H1 (cell line): Measurements from ENCODE around the gene LRRC56. TPM values are rescaled to one million over a fixed set of nuclear protein-coding genes. Genes with fewer than 3 reads are reported as not detected.

ENCODE experiments used
- CTCF ChIA-PET: fragments of 300-600 bp; sonication (Branson Sonifier 250); formaldehyde crosslinking; loops from one replicate; lab custom pipeline; 2021; ENCODE audit not compliant: partially characterized antibody; lab: Charles Lee
- POLR2A ChIA-PET: fragments of 300-600 bp; sonication (Branson Sonifier 250); formaldehyde crosslinking; loops from one replicate; lab custom pipeline; 2021; ENCODE audit warnings: inconsistent platforms; ENCODE audit not compliant: partially characterized antibody; lab: Charles Lee
- DNase-seq, 2 experiments: peaks; one replicate each; pipeline versions ENCODE4 v3.0.0 to v3.0.0-alpha.2; 2010 to 2022; ENCODE audit warnings: low spot score in 2 of 2, low read depth in 1 of 2, mixed read lengths in 1 of 2
- FAIRE-seq: peaks from 2 replicates; lab custom pipeline; 2011; peaks lifted over from hg19 to GRCh38; lab: Jason Lieb, UNC
- H2AFZ ChIP-seq: 2 replicates; pipeline ENCODE4 v1.8.1; 2012; ENCODE audit warnings: low read length, inconsistent platforms
- H2AK5ac ChIP-seq: 2 replicates; pipeline ENCODE4 v1.6.1; 2013; ENCODE audit warnings: low read depth, low read length
- H2BK120ac ChIP-seq: replicated peaks from 2 replicates; pipeline ENCODE3; 2013; ENCODE audit warnings: low read depth, low read length, inconsistent platforms
- H2BK12ac ChIP-seq: 2 replicates; pipeline ENCODE4 v1.6.1; 2013; ENCODE audit warnings: low read depth, low read length
- H2BK15ac ChIP-seq: 2 replicates; pipeline ENCODE4 v1.6.1; 2013; ENCODE audit warnings: low read length
- H2BK20ac ChIP-seq: 2 replicates; pipeline ENCODE4 v1.6.1; 2013; ENCODE audit warnings: low read length
- H2BK5ac ChIP-seq: 2 replicates; pipeline ENCODE4 v1.6.1; 2013; ENCODE audit warnings: low read depth, low read length
- H3K14ac ChIP-seq: 2 replicates; pipeline ENCODE4 v1.6.1; 2013; ENCODE audit warnings: inconsistent platforms; ENCODE audit not compliant: insufficient read length
- H3K18ac ChIP-seq: 2 replicates; pipeline ENCODE4 v1.6.1; 2013; ENCODE audit warnings: low read length; ENCODE audit errors: extremely low read depth
- H3K23ac ChIP-seq: 2 replicates; pipeline ENCODE4 v1.6.1; 2013; ENCODE audit warnings: inconsistent platforms; ENCODE audit not compliant: insufficient read length
- H3K23me2 ChIP-seq: 2 replicates; pipeline ENCODE4 v1.6.1; 2013; ENCODE audit warnings: low read depth, low read length
- H3K27ac ChIP-seq: 2 replicates; pipeline ENCODE4 v1.6.1; 2011; ENCODE audit warnings: low read depth, low read length, inconsistent platforms
- H3K27me3 ChIP-seq, 4 experiments: replicated peaks in 1 of 4; 1 replicate in 1 of 4; 2 replicates in 3 of 4; pipeline versions ENCODE4 v1.6.1 to v1.8.1; 2011 to 2013; ENCODE audit warnings: low read length in 3 of 4, mild to moderate bottlenecking in 3 of 4, inconsistent platforms in 2 of 4, mixed read lengths in 2 of 4, moderate library complexity in 1 of 4; ENCODE audit not compliant: control insufficient read depth in 3 of 4, insufficient read depth in 3 of 4; ENCODE audit errors: extremely low read depth in 1 of 4
- H3K36me3 ChIP-seq, 4 experiments: 2 replicates each; pipeline versions ENCODE4 v1.6.1 to v1.8.1; 2011 to 2013; ENCODE audit warnings: mild to moderate bottlenecking in 4 of 4, low read length in 3 of 4, moderate library complexity in 2 of 4, control low read depth in 1 of 4, inconsistent platforms in 1 of 4; ENCODE audit not compliant: insufficient read depth in 4 of 4, control insufficient read depth in 2 of 4
- H3K4ac ChIP-seq: replicated peaks from 2 replicates; pipeline ENCODE3; 2013; ENCODE audit warnings: low read length, low read depth, mixed read lengths, inconsistent platforms; ENCODE audit not compliant: insufficient read length
- H3K4me1 ChIP-seq, 4 experiments: replicated peaks in 1 of 4; 1 replicate in 1 of 4; 2 replicates in 3 of 4; pipeline versions ENCODE4 v1.6.1 to v1.8.1; 2011 to 2013; ENCODE audit warnings: low read length in 3 of 4, inconsistent platforms in 2 of 4, mixed read lengths in 1 of 4; ENCODE audit not compliant: insufficient read depth in 4 of 4, control insufficient read depth in 3 of 4
- H3K4me2 ChIP-seq, 2 experiments: 2 replicates each; pipeline versions ENCODE4 v1.6.1 to v1.8.1; 2011 to 2013; ENCODE audit warnings: low read depth in 2 of 2, low read length in 2 of 2, control low read depth in 1 of 2, inconsistent platforms in 1 of 2, mild to moderate bottlenecking in 1 of 2; ENCODE audit not compliant: insufficient read depth in 1 of 2
- H3K4me3 ChIP-seq, 4 experiments: fragments of 200-600, 300-600 bp in 1 of 4; sonication (generic), shearing (Covaris generic), sonication (Bioruptor Twin) in 1 of 4; 2 replicates each; pipeline versions ENCODE4 v1.5.1 to v1.8.1; 2011 to 2016; ENCODE audit warnings: low read length in 4 of 4, low read depth in 3 of 4, control low read depth in 2 of 4, inconsistent platforms in 2 of 4, mild to moderate bottlenecking in 2 of 4, mixed read lengths in 1 of 4, moderate library complexity in 1 of 4; ENCODE audit not compliant: insufficient read depth in 2 of 4; ENCODE audit errors: extremely low read depth in 1 of 4
- H3K56ac ChIP-seq: replicated peaks from 2 replicates; pipeline ENCODE3; 2013; ENCODE audit warnings: low read depth, mild to moderate bottlenecking, mixed read lengths, low read length, inconsistent platforms; ENCODE audit not compliant: insufficient read length
- H3K79me1 ChIP-seq: 2 replicates; pipeline ENCODE4 v1.6.1; 2013; ENCODE audit warnings: low read depth, low read length, control low read depth
- H3K79me2 ChIP-seq, 2 experiments: 2 replicates each; pipeline versions ENCODE4 v1.6.1 to v1.8.1; 2012 to 2013; ENCODE audit warnings: low read length in 2 of 2, mild to moderate bottlenecking in 2 of 2, inconsistent platforms in 1 of 2; ENCODE audit not compliant: insufficient read depth in 2 of 2, control insufficient read depth in 1 of 2
- H3K9ac ChIP-seq, 4 experiments: replicated peaks in 1 of 4; 1 replicate in 1 of 4; 2 replicates in 3 of 4; pipeline versions ENCODE4 v1.6.1 to v1.8.1; 2011 to 2013; ENCODE audit warnings: low read depth in 3 of 4, low read length in 3 of 4, control low read depth in 2 of 4, mild to moderate bottlenecking in 2 of 4, moderate library complexity in 2 of 4, inconsistent platforms in 1 of 4; ENCODE audit errors: extremely low read depth in 1 of 4
- H3K9me3 ChIP-seq, 2 experiments: 2 replicates each; pipeline versions ENCODE4 v1.6.1 to v1.8.1; 2012 to 2013; ENCODE audit warnings: mild to moderate bottlenecking in 2 of 2, moderate library complexity in 2 of 2, control low read depth in 1 of 2, inconsistent platforms in 1 of 2, low read depth in 1 of 2, low read length in 1 of 2, mixed read lengths in 1 of 2; ENCODE audit not compliant: insufficient read depth in 2 of 2
- H4K20me1 ChIP-seq, 2 experiments: replicated peaks in 1 of 2; 2 replicates each; pipeline versions ENCODE3 to v1.8.1; 2011 to 2013; ENCODE audit warnings: inconsistent platforms in 2 of 2, low read length in 2 of 2, mild to moderate bottlenecking in 1 of 2; ENCODE audit not compliant: insufficient read depth in 2 of 2, control insufficient read depth in 1 of 2
- H4K5ac ChIP-seq: 2 replicates; pipeline ENCODE4 v1.6.1; 2013; ENCODE audit warnings: low read length, low read depth, mixed read lengths, inconsistent platforms; ENCODE audit not compliant: insufficient read length
- H4K8ac ChIP-seq: 2 replicates; pipeline ENCODE4 v1.8.0; 2013; ENCODE audit warnings: mild to moderate bottlenecking, moderate library complexity, low read length, inconsistent platforms; ENCODE audit not compliant: insufficient read depth; ENCODE audit errors: extremely low read depth
- H4K91ac ChIP-seq: replicated peaks from 2 replicates; pipeline ENCODE3; 2013; ENCODE audit warnings: low read length, mixed read lengths, inconsistent platforms; ENCODE audit not compliant: insufficient read length
- ASH2L ChIP-seq: fragments of 200-600, 300-600 bp; sonication (generic); IDR thresholded peaks from one replicate; pipeline ENCODE4 v1.7.1; 2017; ENCODE audit warnings: low read length
- BACH1 ChIP-seq: IDR thresholded peaks from 2 replicates; pipeline ENCODE4 v1.6.1; 2012; ENCODE audit warnings: low read length, improper control_type of control experiment
- CBX8 ChIP-seq: fragments of 300-800, 300-1000 bp; sonication (generic); IDR thresholded peaks from 2 replicates; pipeline ENCODE4 v1.7.1; 2016; ENCODE audit warnings: low read depth, low read length, borderline replicate concordance
- CHD1 ChIP-seq: IDR thresholded peaks from 2 replicates; pipeline ENCODE4 v1.6.1; 2012; ENCODE audit warnings: low read depth, low read length, improper control_type of control experiment
- FOSL1 ChIP-seq: IDR thresholded peaks from 2 replicates; pipeline ENCODE4 v1.6.1; 2011; ENCODE audit warnings: mild to moderate bottlenecking, low read depth, low read length, moderate library complexity; ENCODE audit not compliant: insufficient read depth
- KDM1A ChIP-seq: fragments of 200-600, 300-600 bp; sonication (generic); IDR thresholded peaks from 2 replicates; pipeline ENCODE4 v1.7.1; 2016; ENCODE audit warnings: mild to moderate bottlenecking, low read length, borderline replicate concordance
- KDM5A ChIP-seq: fragments of 200-600 bp; IDR thresholded peaks from 2 replicates; pipeline ENCODE4 v1.7.1; 2012; ENCODE audit warnings: mild to moderate bottlenecking, low read length, inconsistent platforms, mixed read lengths
- MAFK ChIP-seq: IDR thresholded peaks from 2 replicates; pipeline ENCODE4 v1.6.1; 2012; ENCODE audit warnings: low read depth, mild to moderate bottlenecking, improper control_type of control experiment, low read length
- POLR2AphosphoS5 ChIP-seq: IDR thresholded peaks from 2 replicates; pipeline ENCODE4 v1.6.1; 2011; ENCODE audit warnings: low read depth, low read length
- RFX5 ChIP-seq: IDR thresholded peaks from 2 replicates; pipeline ENCODE4 v1.6.1; 2011; ENCODE audit warnings: low read depth, low read length, improper control_type of control experiment, borderline replicate concordance
- RNF2 ChIP-seq: fragments of 200-900, 300-1000 bp; sonication (generic); IDR thresholded peaks from 2 replicates; pipeline ENCODE4 v1.7.1; 2016; ENCODE audit warnings: borderline replicate concordance, low read depth, mild to moderate bottlenecking, antibody characterized with exemption, low read length; ENCODE audit not compliant: poor library complexity, severe bottlenecking; ENCODE audit errors: missing control alignments
- TAF1 ChIP-seq: IDR thresholded peaks from 2 replicates; pipeline ENCODE4 v1.6.1; 2011; ENCODE audit warnings: mild to moderate bottlenecking, low read depth, low read length
- TEAD4 ChIP-seq: IDR thresholded peaks from 2 replicates; pipeline ENCODE4 v1.6.1; 2012; ENCODE audit warnings: low read depth, low read length, inconsistent platforms, mixed read lengths
- WGBS, 2 experiments: shearing (Covaris generic) in 1 of 2; methylation state at CpG; one replicate each; pipeline versions ENCODE4 v1.1.6 to v1.1.7; 2013 to 2015; ENCODE audit warnings: low lambda C conversion rate in 2 of 2, mixed read lengths in 2 of 2, inconsistent platforms in 1 of 2, low coverage in 1 of 2, missing lambda C conversion rate in 1 of 2; ENCODE audit not compliant: insufficient replicate concordance in 2 of 2, insufficient coverage in 1 of 2, insufficient read length in 1 of 2; ENCODE audit errors: extremely low coverage in 1 of 2, missing lambda C conversion rate in 1 of 2; 5-methylcytosine and 5-hydroxymethylcytosine counted together
- polyA plus RNA-seq, 7 experiments: library from polyadenylated mRNA; depleted of rRNA in 3 of 7; stranded (reverse) in 5 of 7; unstranded in 2 of 7; fragments of >200 nt in 5 of 7; fragments of 200-250 nt in 2 of 7; gene quantifications; 1 replicate in 5 of 7; 2 replicates in 1 of 7; 4 replicates in 1 of 7; pipeline versions ENCODE4 v1.2.1 to v1.2.3, GENCODE V29; 2011 to 2013; ENCODE audit warnings: missing spikeins in 2 of 7, mixed read lengths in 2 of 7
- total RNA-seq: library from RNA; stranded (reverse); fragmentation: NEBNext Ultra II Directional; extraction: Animal tissue kit (Norgen Biotek cat#: 25700); gene quantifications from 2 replicates; pipeline ENCODE4 v1.2.1, GENCODE V29; 2021

Gene LRRC56
- total and polyA plus RNA-seq, 2 of the 8 experiments (the other 6 are each of a cell fraction or from before 2014, with no cell fraction given), result 0.94 to 1.9 TPM

DNA sequence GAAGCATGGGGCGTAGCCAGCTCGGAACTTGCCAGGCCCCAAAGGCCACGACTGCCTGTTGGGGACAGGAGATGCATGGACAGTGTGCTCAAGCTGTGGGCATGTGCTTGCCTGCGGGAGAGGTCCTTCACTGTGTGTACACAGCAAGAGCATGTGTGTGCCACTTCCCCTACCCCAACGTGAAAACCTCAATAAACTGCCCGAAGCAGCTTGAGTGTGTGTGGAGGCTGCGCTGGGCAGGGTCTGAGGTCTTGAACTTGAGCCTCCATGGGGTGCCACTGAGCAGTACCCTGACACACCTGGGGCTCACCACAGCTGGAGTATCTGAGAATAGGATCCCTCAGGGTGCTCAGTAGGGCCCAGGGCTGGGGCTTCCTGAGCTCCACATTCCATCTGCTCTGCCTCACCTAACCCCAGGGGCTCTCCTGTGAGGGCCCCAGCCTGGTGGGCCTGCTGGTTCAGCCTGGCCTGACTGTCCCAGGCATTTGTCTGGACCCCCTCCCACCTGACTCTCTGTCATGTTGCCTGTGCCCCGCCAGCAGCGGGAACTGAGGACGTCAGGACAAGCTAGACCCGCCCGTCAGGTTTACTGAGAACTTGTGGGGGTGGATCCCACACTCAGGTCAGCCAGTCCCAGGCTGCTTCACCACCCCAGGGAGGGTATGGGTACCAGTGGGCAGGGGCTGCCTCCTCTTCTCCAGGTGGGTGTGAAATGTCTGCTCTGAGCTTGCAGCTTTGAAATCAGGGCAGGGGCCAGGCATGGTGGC is 26.7 kb downstream of the LRRC56 start:
- peaks cover 14% of the 10 kb centered on the region; the same call in 1 of the 2 replicates for H3K23me2 ChIP-seq
- no peak overlapping the region for H3K9ac ChIP-seq
- H2BK12ac ChIP-seq, result no peak overlapping the region
- no peak overlapping the region for H4K91ac ChIP-seq
- H3K9me3 ChIP-seq, result no peaks in the 10 kb centered on the region
- no peak overlapping the region for H2BK120ac ChIP-seq
- no peak overlapping the region for H2AFZ ChIP-seq
- H2BK15ac ChIP-seq, result no peak overlapping the region
- H3K4me2 ChIP-seq, result no peak overlapping the region
- peaks cover 0 to 26% (median 15%) of the 10 kb centered on the region in 4 experiments; a peak in 6 of 7 replicates for H3K4me1 ChIP-seq
- no peak overlapping the region for H3K4me3 ChIP-seq
- peaks cover 10 to 32% of the 10 kb centered on the region in 2 experiments for H4K20me1 ChIP-seq
- peaks cover 13% of the 10 kb centered on the region for H3K79me1 ChIP-seq
- no peak for FAIRE-seq
- no peak overlapping the region for H2BK5ac ChIP-seq
- no peak overlapping the region for H4K8ac ChIP-seq
- WGBS, 2 experiments, result 91% methylated on average over 12 of the region's 12 CpGs; no CpG with 5 or more reads in 1 of the 2 experiments
- ChIA-PET POLR2A (interaction anchor here (0.6 to 3.4 kb wide), 5 partner anchors 12 to 184 kb away, joined by 3 to 15 read pairs (median 8); partner anchors contain the start of gene PHRF1), CTCF (interaction anchor here (0.8 to 2.0 kb wide), 7 partner anchors 9 to 200 kb away, joined by 3 to 6 read pairs (median 4); no protein-coding TSS in a partner anchor)
- peaks cover 0 to 8% (median 4%) of the 10 kb centered on the region in 4 experiments; a peak in 5 of 8 replicates for H3K36me3 ChIP-seq
- H3K14ac ChIP-seq, result no peak overlapping the region
- H3K27ac ChIP-seq, result no peak overlapping the region
- no peak overlapping the region for H3K23ac ChIP-seq
- H2AK5ac ChIP-seq, result no peak overlapping the region
- no peak overlapping the region for H3K4ac ChIP-seq
- no peak overlapping the region for H3K18ac ChIP-seq
- no peak overlapping the region for H3K56ac ChIP-seq
- peaks cover 0 to 4% of the 10 kb centered on the region in 2 experiments; a peak in 1 of 4 replicates for H3K79me2 ChIP-seq
- no peak overlapping the region for H2BK20ac ChIP-seq
- no peak for DNase-seq
- no peaks in the 10 kb centered on the region; a peak in 3 of 7 replicates for H3K27me3 ChIP-seq
- H4K5ac ChIP-seq, result no peak overlapping the region
- TF ChIP-seq CHD1, result no peak
- TF ChIP-seq RNF2, result no peak
- TF ChIP-seq KDM1A, result no peak
- TF ChIP-seq ASH2L, result no peak
- no peak for TF ChIP-seq TEAD4
- TF ChIP-seq CBX8, result no peak
- TF ChIP-seq KDM5A, result no peak
- TF ChIP-seq RFX5, result no peak
- TF ChIP-seq POLR2AphosphoS5, result no peak
- no peak for TF ChIP-seq TAF1
- TF ChIP-seq BACH1, result no peak
- no peak for TF ChIP-seq MAFK
- no peak for TF ChIP-seq FOSL1
